PC-9 (cell line): ENCODE data around the gene GYS1.

Source experiments
- CTCF ChIP-seq: fragments of 200-600 bp; sonication (generic); conservative IDR thresholded peaks from 2 replicates; pipeline ENCODE4 v1.6.1; 2017; ENCODE audit warnings: mixed run types, antibody characterized with exemption, mild to moderate bottlenecking, moderate library complexity
- EZH2 ChIP-seq: fragments of 200-600 bp; sonication (generic); IDR thresholded peaks from 2 replicates; pipeline ENCODE4 v1.8.0; 2017; ENCODE audit warnings: antibody characterized with exemption, low read depth

- TF ChIP-seq CTCF (no peak), EZH2 (no peak)
Measured at GRCh38 chr19:48918801-48919247, 74.3 kb downstream of the GYS1 start.
